ENCODE data around the gene C4orf46. TPM values are rescaled to one million over a fixed set of nuclear protein-coding genes. Genes with fewer than 3 reads are reported as not detected.
"Not testable (repeated sequence)": the region's sequence is repeated elsewhere in the genome, so short reads cannot be mapped to it uniquely, and the experiment has no call there.

C4orf46 gene
- total RNA-seq, 1 donor from 2014 or later, result 8.4 TPM

DNA sequence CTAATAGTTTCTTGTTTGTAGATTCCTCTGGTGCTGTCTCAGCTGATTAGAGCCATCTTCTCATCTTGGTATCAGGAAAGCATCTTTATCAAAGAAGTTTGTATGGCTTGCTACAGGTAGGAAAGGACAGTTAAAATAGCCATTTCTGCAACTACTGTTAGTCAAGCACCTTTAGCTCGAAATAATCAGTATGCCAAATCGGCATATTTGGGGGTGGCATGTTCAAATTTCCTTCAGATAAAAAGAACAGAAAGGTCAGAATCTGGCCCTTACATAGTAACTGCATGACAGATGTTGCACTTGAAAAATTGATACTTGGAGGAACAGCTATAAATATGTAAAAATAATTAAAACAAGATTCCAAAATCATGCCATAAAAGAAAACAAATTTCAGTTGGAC lies 4.8 kb downstream of the C4orf46 start:
- H4K20me1 ChIP-seq (ENCODE audit: insufficient read depth, low read length), result no peaks in the 10 kb centered on the region
- no peaks in the 10 kb centered on the region for H3K27me3 Mint-ChIP-seq (ENCODE audit: low read depth, unreplicated experiment)
- H3K36me3 Mint-ChIP-seq (ENCODE audit: low read depth, unreplicated experiment), result peaks cover 6% of the 10 kb centered on the region
- no peak overlapping the region for H3K4me2 ChIP-seq (ENCODE audit: low read length)
- no peak overlapping the region for H3K27ac ChIP-seq (ENCODE audit: low read depth, low read length)
- FAIRE-seq (no peak), DNase-seq (ENCODE audit: low read depth) (no peak)
- H3K9me3 Mint-ChIP-seq (ENCODE audit: unreplicated experiment), result peaks cover 2% of the 10 kb centered on the region
- H3K9me3 ChIP-seq (ENCODE audit: insufficient read depth, low read depth, low read length), result no peaks in the 10 kb centered on the region
- H2AFZ ChIP-seq (ENCODE audit: low read depth, low read length), result no peak overlapping the region
- no peak overlapping the region for H3K4me3 Mint-ChIP-seq (ENCODE audit: unreplicated experiment)
- H3K27me3 ChIP-seq (ENCODE audit: insufficient read depth, low read length), result no peaks in the 10 kb centered on the region
- peaks cover 8% of the 10 kb centered on the region for H3K4me1 Mint-ChIP-seq (ENCODE audit: low read depth, unreplicated experiment)
- no peak overlapping the region for H3K27ac Mint-ChIP-seq (ENCODE audit: unreplicated experiment)
- H3K9ac ChIP-seq (ENCODE audit: low read length), result no peak overlapping the region
- H3K36me3 ChIP-seq (ENCODE audit: insufficient read depth, low read length), result no peaks in the 10 kb centered on the region
- no peak overlapping the region for H3K4me3 ChIP-seq (ENCODE audit: insufficient read depth, low read depth, low read length)
- peaks cover 7% of the 10 kb centered on the region for H3K4me1 ChIP-seq (ENCODE audit: insufficient read depth, low read length)
- TF ChIP-seq, protein P1, sequence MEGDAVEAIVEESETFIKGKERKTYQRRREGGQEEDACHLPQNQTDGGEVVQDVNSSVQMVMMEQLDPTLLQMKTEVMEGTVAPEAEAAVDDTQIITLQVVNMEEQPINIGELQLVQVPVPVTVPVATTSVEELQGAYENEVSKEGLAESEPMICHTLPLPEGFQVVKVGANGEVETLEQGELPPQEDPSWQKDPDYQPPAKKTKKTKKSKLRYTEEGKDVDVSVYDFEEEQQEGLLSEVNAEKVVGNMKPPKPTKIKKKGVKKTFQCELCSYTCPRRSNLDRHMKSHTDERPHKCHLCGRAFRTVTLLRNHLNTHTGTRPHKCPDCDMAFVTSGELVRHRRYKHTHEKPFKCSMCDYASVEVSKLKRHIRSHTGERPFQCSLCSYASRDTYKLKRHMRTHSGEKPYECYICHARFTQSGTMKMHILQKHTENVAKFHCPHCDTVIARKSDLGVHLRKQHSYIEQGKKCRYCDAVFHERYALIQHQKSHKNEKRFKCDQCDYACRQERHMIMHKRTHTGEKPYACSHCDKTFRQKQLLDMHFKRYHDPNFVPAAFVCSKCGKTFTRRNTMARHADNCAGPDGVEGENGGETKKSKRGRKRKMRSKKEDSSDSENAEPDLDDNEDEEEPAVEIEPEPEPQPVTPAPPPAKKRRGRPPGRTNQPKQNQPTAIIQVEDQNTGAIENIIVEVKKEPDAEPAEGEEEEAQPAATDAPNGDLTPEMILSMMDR (IDR thresholded peaks at IDR 0.05; ENCODE audit: insufficient read depth, low read depth, low read length), result no peak
- no peak for TF ChIP-seq EZH2 (IDR thresholded peaks at IDR 0.05; ENCODE audit: insufficient read depth, low read length)
- H3K79me2 ChIP-seq (ENCODE audit: insufficient read depth, low read length), result peaks cover 51% of the 10 kb centered on the region

DNA sequence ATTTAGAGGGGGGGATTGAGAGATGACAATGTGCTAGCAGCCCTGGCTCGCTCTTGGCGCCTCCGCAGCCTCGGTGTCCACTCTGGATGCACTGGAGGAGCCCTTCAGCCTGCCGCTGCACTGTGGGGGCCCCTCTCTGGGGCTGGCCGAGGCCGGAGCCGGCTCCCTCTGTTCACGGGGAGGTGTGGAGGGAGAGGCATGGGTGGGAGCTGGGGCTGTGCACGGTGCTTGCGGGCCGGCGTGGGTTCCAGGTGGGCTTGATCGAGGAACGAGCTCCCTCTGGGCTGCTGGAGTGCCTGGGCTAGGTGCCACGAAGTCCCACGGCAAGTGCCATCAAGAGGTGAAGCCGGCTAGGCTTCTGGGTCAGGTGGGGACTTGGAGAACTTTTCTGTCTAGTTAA lies 6.9 kb downstream of the C4orf46 start:
- Histone ChIP-seq H3K9me3 (ENCODE audit: insufficient read depth, low read depth, low read length) (no peaks in the 10 kb centered on the region), H3K36me3 (ENCODE audit: insufficient read depth, low read length) (no peaks in the 10 kb centered on the region), H4K20me1 (ENCODE audit: insufficient read depth, low read length) (no peaks in the 10 kb centered on the region), H3K4me2 (ENCODE audit: low read length) (no peak overlapping the region), H3K4me3 (ENCODE audit: insufficient read depth, low read depth, low read length) (no peak overlapping the region), H3K79me2 (ENCODE audit: insufficient read depth, low read length) (peaks cover 33% of the 10 kb centered on the region), H2AFZ (ENCODE audit: low read depth, low read length) (no peak overlapping the region), H3K4me1 (ENCODE audit: insufficient read depth, low read length) (no peaks in the 10 kb centered on the region), H3K27me3 (ENCODE audit: insufficient read depth, low read length) (no peaks in the 10 kb centered on the region), H3K27ac (ENCODE audit: low read depth, low read length) (no peak overlapping the region), H3K9ac (ENCODE audit: low read length) (no peak overlapping the region)
- Mint-ChIP-seq H3K27me3 (ENCODE audit: low read depth, unreplicated experiment) (no peaks in the 10 kb centered on the region), H3K4me1 (ENCODE audit: low read depth, unreplicated experiment) (no peaks in the 10 kb centered on the region), H3K4me3 (ENCODE audit: unreplicated experiment) (no peak overlapping the region), H3K36me3 (ENCODE audit: low read depth, unreplicated experiment) (peaks cover 6% of the 10 kb centered on the region), H3K27ac (ENCODE audit: unreplicated experiment) (no peak overlapping the region), H3K9me3 (ENCODE audit: unreplicated experiment) (peaks cover 2% of the 10 kb centered on the region)
- TF ChIP-seq, protein P1 (IDR thresholded peaks at IDR 0.05; ENCODE audit: insufficient read depth, low read depth, low read length), result no peak
- TF ChIP-seq EZH2 (IDR thresholded peaks at IDR 0.05; ENCODE audit: insufficient read depth, low read length), result no peak
- no peak for FAIRE-seq
- DNase-seq (ENCODE audit: low read depth), result no peak

DNA sequence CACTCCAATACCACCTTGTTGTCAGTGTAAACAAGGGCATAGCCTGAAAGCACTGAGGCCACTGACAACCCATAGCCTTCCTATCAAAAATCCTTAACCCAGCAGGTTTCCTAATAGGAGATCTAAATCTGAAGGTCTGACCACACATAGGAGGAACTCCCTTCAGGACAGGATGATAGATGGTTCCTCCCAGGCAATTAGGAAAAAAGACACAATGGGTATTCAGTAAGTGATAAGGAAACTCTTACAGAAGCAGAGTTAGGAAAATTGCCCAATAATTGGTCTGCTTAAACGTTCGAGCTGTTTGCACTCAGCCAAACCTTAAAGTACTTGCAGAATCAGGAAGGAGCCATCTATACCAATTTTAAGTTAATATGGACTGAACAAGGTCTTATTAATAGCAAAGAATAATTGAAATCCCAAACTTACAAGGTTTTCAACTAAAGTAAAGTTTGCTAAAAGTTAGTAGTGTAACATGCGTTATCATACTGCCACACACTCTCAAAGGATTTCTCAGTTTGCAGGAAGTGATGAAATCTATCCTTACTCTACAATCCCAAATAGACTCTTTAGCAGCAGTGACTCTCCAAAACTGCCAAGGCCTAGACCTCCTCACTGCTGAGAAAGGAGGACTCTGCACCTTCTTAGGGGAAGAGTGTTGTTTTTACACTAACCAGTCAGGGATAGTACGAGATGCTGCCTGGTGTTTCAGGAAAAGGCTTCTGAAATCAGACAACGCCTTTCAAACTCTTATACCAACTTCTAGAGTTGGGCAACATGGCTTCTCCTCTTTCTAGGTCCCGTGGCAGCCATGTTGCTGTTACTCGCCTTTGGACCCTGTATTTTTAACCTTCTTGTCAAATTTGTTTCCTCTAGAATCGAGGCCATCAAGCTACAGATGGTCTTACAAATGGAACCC lies 7.7 kb downstream of the C4orf46 start:
- H3K36me3 ChIP-seq (ENCODE audit: insufficient read depth, low read length); H2AFZ ChIP-seq (ENCODE audit: low read depth, low read length); H4K20me1 ChIP-seq (ENCODE audit: insufficient read depth, low read length); FAIRE-seq; H3K4me1 Mint-ChIP-seq (ENCODE audit: low read depth, unreplicated experiment); H3K9ac ChIP-seq (ENCODE audit: low read length); H3K9me3 Mint-ChIP-seq (ENCODE audit: unreplicated experiment); H3K27me3 ChIP-seq (ENCODE audit: insufficient read depth, low read length); H3K36me3 Mint-ChIP-seq (ENCODE audit: low read depth, unreplicated experiment); H3K9me3 ChIP-seq (ENCODE audit: insufficient read depth, low read depth, low read length); H3K27ac Mint-ChIP-seq (ENCODE audit: unreplicated experiment); H3K27me3 Mint-ChIP-seq (ENCODE audit: low read depth, unreplicated experiment); H3K4me1 ChIP-seq (ENCODE audit: insufficient read depth, low read length); H3K4me3 ChIP-seq (ENCODE audit: insufficient read depth, low read depth, low read length); H3K4me2 ChIP-seq (ENCODE audit: low read length); H3K27ac ChIP-seq (ENCODE audit: low read depth, low read length); H3K4me3 Mint-ChIP-seq (ENCODE audit: unreplicated experiment): not testable (repeated sequence)
- H3K79me2 ChIP-seq (ENCODE audit: insufficient read depth, low read length), result peaks cover 25% of the 10 kb centered on the region
- DNase-seq (ENCODE audit: low read depth), result peak; percentile 18

GRCh38 chr4:158663255-158663654 lies 8.4 kb downstream of the C4orf46 start:
- DNase-seq (ENCODE audit: low read depth); H3K4me1 ChIP-seq (ENCODE audit: insufficient read depth, low read length); H3K27ac Mint-ChIP-seq (ENCODE audit: unreplicated experiment); H3K36me3 ChIP-seq (ENCODE audit: insufficient read depth, low read length); H3K9me3 ChIP-seq (ENCODE audit: insufficient read depth, low read depth, low read length); H3K36me3 Mint-ChIP-seq (ENCODE audit: low read depth, unreplicated experiment); FAIRE-seq; H3K4me1 Mint-ChIP-seq (ENCODE audit: low read depth, unreplicated experiment); H2AFZ ChIP-seq (ENCODE audit: low read depth, low read length); H3K27ac ChIP-seq (ENCODE audit: low read depth, low read length); H3K4me2 ChIP-seq (ENCODE audit: low read length); H4K20me1 ChIP-seq (ENCODE audit: insufficient read depth, low read length); H3K4me3 Mint-ChIP-seq (ENCODE audit: unreplicated experiment); H3K27me3 ChIP-seq (ENCODE audit: insufficient read depth, low read length); H3K9me3 Mint-ChIP-seq (ENCODE audit: unreplicated experiment); H3K27me3 Mint-ChIP-seq (ENCODE audit: low read depth, unreplicated experiment); H3K9ac ChIP-seq (ENCODE audit: low read length); H3K4me3 ChIP-seq (ENCODE audit: insufficient read depth, low read depth, low read length): not testable (repeated sequence)
- H3K79me2 ChIP-seq (ENCODE audit: insufficient read depth, low read length), result peaks cover 17% of the 10 kb centered on the region

All from astrocyte (in vitro differentiated cells and primary cell).